OCI-LY1 (cell line): ENCODE measurements around the gene DUS3L.
"Not testable (repeated sequence)": the region's sequence is repeated elsewhere in the genome, so short reads cannot be mapped to it uniquely, and the experiment has no call there.

Experiments
- H2AFZ ChIP-seq: fragments of 200-600 bp; sonication (generic), shearing (Covaris generic); 2 replicates; pipeline ENCODE4 v1.6.0; 2014; ENCODE audit warnings: antibody characterized with exemption, mild to moderate bottlenecking, low read length
- H3F3A ChIP-seq: fragments of 200-600 bp; sonication (generic), shearing (Covaris generic); 2 replicates; pipeline ENCODE4 v1.6.0; 2014; ENCODE audit warnings: mild to moderate bottlenecking, antibody characterized with exemption, low read length, moderate library complexity; ENCODE audit not compliant: insufficient read depth
- H3K27ac ChIP-seq: fragments of 200-600 bp; sonication (generic); 2 replicates; pipeline ENCODE4 v1.5.1; 2014; ENCODE audit warnings: low read length, mixed run types, mild to moderate bottlenecking, low read depth; ENCODE audit not compliant: poor library complexity, severe bottlenecking
- H3K27me3 ChIP-seq: fragments of 200-600 bp; sonication (generic); 2 replicates; pipeline ENCODE4 v1.6.0; 2014; ENCODE audit warnings: antibody characterized with exemption, mild to moderate bottlenecking, low read length, moderate library complexity; ENCODE audit not compliant: insufficient read depth
- H3K36me3 ChIP-seq: fragments of 200-600 bp; sonication (generic); 2 replicates; pipeline ENCODE4 v1.6.1; 2014; ENCODE audit warnings: mild to moderate bottlenecking, antibody characterized with exemption, low read length, moderate library complexity, mixed read lengths; ENCODE audit not compliant: insufficient read depth
- H3K4me1 ChIP-seq: fragments of 200-600 bp; sonication (generic); 2 replicates; pipeline ENCODE4 v1.5.1; 2014; ENCODE audit warnings: mild to moderate bottlenecking, low read length, moderate library complexity; ENCODE audit not compliant: insufficient read depth, severe bottlenecking
- H3K4me2 ChIP-seq: fragments of 200-600 bp; sonication (generic), shearing (Covaris generic); 2 replicates; pipeline ENCODE4 v1.6.1; 2014; ENCODE audit warnings: low read length
- H3K4me3 ChIP-seq: fragments of 200-600 bp; sonication (generic); 2 replicates; pipeline ENCODE4 v1.5.1; 2014; ENCODE audit warnings: low read length, low read depth, mild to moderate bottlenecking, mixed read lengths; ENCODE audit not compliant: poor library complexity, severe bottlenecking
- H3K79me2 ChIP-seq: fragments of 200-600 bp; shearing (Covaris generic); 2 replicates; pipeline ENCODE4 v1.6.1; 2016; ENCODE audit warnings: mixed run types, low read length, mixed read lengths; ENCODE audit not compliant: insufficient read depth
- H3K9ac ChIP-seq: fragments of 200-600 bp; sonication (generic), shearing (Covaris generic); 2 replicates; pipeline ENCODE4 v1.6.1; 2014; ENCODE audit warnings: mild to moderate bottlenecking, low read length, mixed read lengths
- H3K9me2 ChIP-seq: fragments of 200-600 bp; sonication (generic), shearing (Covaris generic); 2 replicates; pipeline ENCODE4 v1.6.1; 2014; ENCODE audit warnings: low read depth, mild to moderate bottlenecking, low read length, mixed read lengths
- H3K9me3 ChIP-seq: fragments of 200-600 bp; shearing (Covaris generic); 2 replicates; pipeline ENCODE4 v1.6.1; 2014; ENCODE audit warnings: low read length, mixed read lengths
- H4K20me1 ChIP-seq: fragments of 200-600 bp; sonication (generic), shearing (Covaris generic); 2 replicates; pipeline ENCODE4 v1.6.0; 2016; ENCODE audit warnings: mild to moderate bottlenecking, low read length; ENCODE audit not compliant: insufficient read depth
- EZH2 ChIP-seq: fragments of 200-600 bp; sonication (generic), shearing (Covaris generic); IDR thresholded peaks from 2 replicates; pipeline ENCODE4 v1.8.0; 2017; ENCODE audit warnings: borderline replicate concordance, mixed run types, mild to moderate bottlenecking, antibody characterized with exemption, low read length, moderate library complexity, mixed read lengths
- TF ChIP-seq, protein P1 (sequence below): fragments of 200-600 bp; sonication (generic), shearing (Covaris generic); IDR thresholded peaks from 2 replicates; pipeline ENCODE4 v1.5.1; 2017; ENCODE audit warnings: mild to moderate bottlenecking, antibody characterized with exemption, low read length, moderate library complexity, mixed read lengths

DUS3L gene

DNA sequence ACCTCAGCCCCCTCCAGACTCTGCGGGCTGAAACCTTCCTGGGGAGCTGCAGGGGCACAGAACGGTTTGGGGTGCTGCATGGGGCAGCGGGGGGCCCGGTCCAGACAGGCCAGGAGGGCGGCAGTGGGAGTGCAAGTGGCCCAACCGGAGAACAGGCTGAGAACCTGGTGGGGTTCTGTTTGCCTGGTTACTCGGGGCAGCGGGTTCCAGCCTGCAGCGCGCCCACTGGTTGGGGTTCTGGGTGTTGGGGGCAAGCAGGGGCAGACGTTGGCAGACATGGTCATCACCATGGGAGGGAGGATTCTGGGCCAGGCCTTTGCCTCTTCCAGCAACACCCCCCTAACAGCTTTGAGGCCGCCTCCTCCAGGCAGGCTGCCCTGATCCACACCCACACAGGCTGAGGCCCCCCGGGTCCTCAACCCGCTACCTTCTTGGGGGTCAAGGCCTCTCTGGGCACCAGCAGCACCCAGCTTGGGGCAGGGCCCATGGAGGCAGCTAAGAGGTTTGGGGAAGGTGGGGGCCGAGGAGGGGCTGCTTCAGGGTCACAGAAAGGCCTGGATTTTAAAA is 6.3 kb downstream of the DUS3L start, which contains the start of gene PRR22:
Gene PRR22, minus strand, starts transcription at position 166 of the 567 bp plus-strand sequence. Its CDS starts 86 bp downstream, at position 80.
- H3K36me3 ChIP-seq = peaks cover 68% of the 10 kb centered on the region
- H4K20me1 ChIP-seq = no peaks in the 10 kb centered on the region
- H3K79me2 ChIP-seq = no peaks in the 10 kb centered on the region
- no peaks in the 10 kb centered on the region for H3K27me3 ChIP-seq
- no peak within 1 kb of the TSS for H2AFZ ChIP-seq
- H3K4me2 ChIP-seq = no peak within 1 kb of the TSS
- H3K27ac ChIP-seq = no peak within 1 kb of the TSS
- no peak for TF ChIP-seq EZH2
- TF ChIP-seq, protein P1, sequence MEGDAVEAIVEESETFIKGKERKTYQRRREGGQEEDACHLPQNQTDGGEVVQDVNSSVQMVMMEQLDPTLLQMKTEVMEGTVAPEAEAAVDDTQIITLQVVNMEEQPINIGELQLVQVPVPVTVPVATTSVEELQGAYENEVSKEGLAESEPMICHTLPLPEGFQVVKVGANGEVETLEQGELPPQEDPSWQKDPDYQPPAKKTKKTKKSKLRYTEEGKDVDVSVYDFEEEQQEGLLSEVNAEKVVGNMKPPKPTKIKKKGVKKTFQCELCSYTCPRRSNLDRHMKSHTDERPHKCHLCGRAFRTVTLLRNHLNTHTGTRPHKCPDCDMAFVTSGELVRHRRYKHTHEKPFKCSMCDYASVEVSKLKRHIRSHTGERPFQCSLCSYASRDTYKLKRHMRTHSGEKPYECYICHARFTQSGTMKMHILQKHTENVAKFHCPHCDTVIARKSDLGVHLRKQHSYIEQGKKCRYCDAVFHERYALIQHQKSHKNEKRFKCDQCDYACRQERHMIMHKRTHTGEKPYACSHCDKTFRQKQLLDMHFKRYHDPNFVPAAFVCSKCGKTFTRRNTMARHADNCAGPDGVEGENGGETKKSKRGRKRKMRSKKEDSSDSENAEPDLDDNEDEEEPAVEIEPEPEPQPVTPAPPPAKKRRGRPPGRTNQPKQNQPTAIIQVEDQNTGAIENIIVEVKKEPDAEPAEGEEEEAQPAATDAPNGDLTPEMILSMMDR = no peak
- no peak within 1 kb of the TSS for H3K4me3 ChIP-seq
- H3K9me2 ChIP-seq = no peaks in the 10 kb centered on the region
- no peaks in the 10 kb centered on the region for H3F3A ChIP-seq
- no peak within 1 kb of the TSS for H3K9ac ChIP-seq
- no peaks in the 10 kb centered on the region for H3K9me3 ChIP-seq
- peaks cover under 1% of the 10 kb centered on the region for H3K4me1 ChIP-seq

DNA sequence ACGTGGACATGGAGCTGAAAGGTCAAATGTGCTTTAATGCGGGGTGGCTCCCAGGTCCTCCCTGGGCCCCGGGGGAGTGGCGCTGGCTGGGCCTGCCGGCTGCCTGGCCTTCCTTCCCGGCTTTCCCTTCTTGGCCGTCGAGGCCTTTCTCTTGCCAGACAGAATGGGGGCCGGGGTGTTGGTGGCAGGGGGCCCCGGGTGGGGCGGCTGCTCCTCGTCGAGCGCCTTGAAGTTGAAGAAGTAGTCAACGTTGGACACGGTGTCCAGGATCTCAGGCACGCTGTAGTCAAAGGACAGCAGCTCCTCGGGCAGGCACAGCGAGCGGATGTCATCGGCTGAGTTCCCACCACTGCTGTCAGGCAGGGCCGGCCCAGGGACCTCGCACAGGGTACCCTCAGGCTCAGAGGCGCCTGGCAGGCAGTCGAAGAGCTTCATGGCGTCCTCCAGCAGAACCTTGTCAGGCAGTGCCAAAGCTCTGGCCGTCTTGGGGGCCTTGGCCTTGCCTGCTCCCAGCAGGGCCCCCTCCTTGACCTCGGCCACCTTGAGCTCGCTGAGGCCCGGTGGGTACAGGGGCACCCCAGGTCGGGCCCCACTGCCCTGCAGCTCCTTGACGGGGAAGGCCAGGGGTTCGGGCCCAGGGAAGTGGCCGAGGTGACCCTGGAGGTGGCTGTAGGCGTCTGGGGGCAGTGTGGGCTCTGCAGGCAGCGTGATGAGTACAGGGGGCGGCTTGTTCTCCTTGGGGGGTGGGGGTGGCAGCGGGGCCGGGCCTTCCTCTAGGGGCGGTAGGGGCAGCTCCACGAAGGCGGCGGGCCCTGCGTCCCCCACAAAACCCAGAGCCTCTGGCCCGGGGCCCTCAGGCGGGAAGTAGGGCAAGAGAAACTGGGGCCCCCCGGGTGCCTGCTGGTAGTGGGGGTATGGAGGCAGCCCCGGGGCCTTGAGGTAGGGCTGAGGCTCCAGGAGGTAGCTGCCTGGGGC is 7.7 kb downstream of the DUS3L start:
- no peak for TF ChIP-seq EZH2
- TF ChIP-seq, protein P1 = no peak
- Histone ChIP-seq H3K27ac (no peak overlapping the region), H2AFZ (no peak overlapping the region), H3K4me3 (no peak overlapping the region), H3K9me2 (no peaks in the 10 kb centered on the region), H3K9ac (no peak overlapping the region), H4K20me1 (no peaks in the 10 kb centered on the region), H3K79me2 (no peaks in the 10 kb centered on the region), H3K4me2 (no peak overlapping the region), H3K4me1 (no peaks in the 10 kb centered on the region), H3K36me3 (peaks cover 53% of the 10 kb centered on the region), H3K9me3 (no peaks in the 10 kb centered on the region), H3K27me3 (no peaks in the 10 kb centered on the region), H3F3A (no peaks in the 10 kb centered on the region)

DNA sequence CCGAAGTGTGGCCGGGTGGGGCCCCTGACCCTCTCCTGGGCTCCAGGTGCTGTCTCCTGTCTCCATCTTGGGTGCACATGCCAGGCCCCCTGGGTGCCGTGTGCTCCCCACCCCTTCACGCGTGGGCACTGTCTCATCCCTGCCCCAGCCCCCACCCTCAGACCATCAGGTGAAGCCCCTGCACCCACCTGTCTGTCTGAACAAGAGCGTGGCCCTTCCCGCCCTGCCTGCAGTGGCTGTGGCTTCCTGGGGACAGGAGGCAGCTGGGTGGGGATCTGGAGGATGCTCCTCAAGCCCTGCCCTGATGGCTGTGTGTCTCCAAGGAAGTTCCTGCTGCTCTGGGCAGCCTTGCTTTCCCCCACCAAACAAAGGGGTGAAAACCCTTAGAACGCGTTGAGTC is 8.6 kb downstream of the DUS3L start:
- TF ChIP-seq, protein P1 = no peak
- no peak for TF ChIP-seq EZH2
- Histone ChIP-seq H3F3A (no peaks in the 10 kb centered on the region), H3K9ac (no peak overlapping the region), H3K27me3 (no peaks in the 10 kb centered on the region), H3K9me3 (no peaks in the 10 kb centered on the region), H3K4me3 (no peak overlapping the region), H3K79me2 (no peaks in the 10 kb centered on the region), H3K9me2 (no peaks in the 10 kb centered on the region), H4K20me1 (no peaks in the 10 kb centered on the region), H3K4me1 (no peaks in the 10 kb centered on the region), H3K36me3 (peaks cover 44% of the 10 kb centered on the region), H2AFZ (no peak overlapping the region), H3K27ac (no peak overlapping the region), H3K4me2 (no peak overlapping the region)

DNA sequence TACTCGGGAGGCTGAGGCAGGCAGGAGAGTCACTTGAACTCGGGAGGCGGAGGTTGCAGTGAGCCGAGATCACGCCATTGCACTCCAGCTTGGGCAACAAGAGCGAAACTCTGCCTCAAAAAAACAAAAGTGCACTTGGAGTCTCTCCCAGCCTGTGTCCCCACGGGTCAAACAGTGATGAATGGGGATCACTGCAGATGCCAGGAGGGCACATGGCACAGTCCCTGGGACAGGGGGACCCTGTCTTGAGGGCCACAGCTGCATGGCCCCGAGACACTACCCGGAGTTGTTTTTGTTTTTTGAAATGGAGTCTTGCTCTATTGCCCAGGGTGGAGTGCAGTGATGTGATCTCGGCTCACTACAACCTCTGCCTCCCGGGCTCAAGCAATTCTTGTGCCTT is 10.0 kb downstream of the DUS3L start:
- not testable (repeated sequence) for H3K9me3 ChIP-seq, H3K4me2 ChIP-seq, H4K20me1 ChIP-seq, H2AFZ ChIP-seq, H3K27ac ChIP-seq, H3K4me3 ChIP-seq, H3K4me1 ChIP-seq, H3K27me3 ChIP-seq, H3K9ac ChIP-seq, H3K9me2 ChIP-seq, H3F3A ChIP-seq, H3K79me2 ChIP-seq
- H3K36me3 ChIP-seq = peaks cover 30% of the 10 kb centered on the region
